HG03064 (cell line): ENCODE data around the gene PHKG1.
"Not testable (repeated sequence)": the region's sequence is repeated elsewhere in the genome, so short reads cannot be mapped to it uniquely, and the experiment has no call there.

ENCODE experiments used
- ATAC-seq: cut with Tn5 transposase; IDR thresholded peaks from one replicate; pipeline ENCODE4 v1.9.1; 2021; ENCODE audit warnings: low read depth; ENCODE audit not compliant: unreplicated experiment

The PHKG1 gene

GRCh38 chr7:56046721-56047445 lies 45.9 kb downstream of the PHKG1 start:
- no peak for ATAC-seq

GRCh38 chr7:56045758-56046157 lies 47.0 kb downstream of the PHKG1 start:
- not testable (repeated sequence) for ATAC-seq

- no peak for ATAC-seq
These were observed 52.0 kb downstream of the PHKG1 start for GRCh38 chr7:56040730-56041129.

GRCh38 chr7:56033671-56034432 lies 58.9 kb downstream of the PHKG1 start:
- ATAC-seq = peak; percentile 94

GRCh38 chr7:56032578-56032977 lies 60.2 kb downstream of the PHKG1 start:
- not testable (repeated sequence) for ATAC-seq

GRCh38 chr7:56031556-56031955 lies 61.2 kb downstream of the PHKG1 start:
- ATAC-seq = not testable (repeated sequence)

GRCh38 chr7:56030340-56030739 lies 62.4 kb downstream of the PHKG1 start:
- ATAC-seq = no peak
